ENCODE measurements around the gene VRK2.
"Not testable (repeated sequence)": the region's sequence is repeated elsewhere in the genome, so short reads cannot be mapped to it uniquely, and the experiment has no call there.

The VRK2 gene

GRCh38 chr2:58055033-58055786, 8.6 kb downstream of the VRK2 start:
- DNase-seq = no peak

GRCh38 chr2:58056192-58056916, 9.7 kb downstream of the VRK2 start:
- DNase-seq = no peak

- DNase-seq = no peak
These were observed 11.3 kb downstream of the VRK2 start for GRCh38 chr2:58057707-58058530.

GRCh38 chr2:58063641-58064040, 17.0 kb downstream of the VRK2 start:
- no peak for DNase-seq

- DNase-seq = no peak
These were observed 17.5 kb downstream of the VRK2 start for GRCh38 chr2:58064086-58064485.

- DNase-seq = no peak
These were observed 18.6 kb downstream of the VRK2 start for GRCh38 chr2:58065248-58065647.

GRCh38 chr2:58067001-58067400, 20.4 kb downstream of the VRK2 start:
- no peak for DNase-seq

GRCh38 chr2:58070765-58071164, 24.2 kb downstream of the VRK2 start:
- DNase-seq = no peak

- DNase-seq = no peak
These were observed 25.5 kb downstream of the VRK2 start for GRCh38 chr2:58072102-58072501.

GRCh38 chr2:58073008-58073407, 26.4 kb downstream of the VRK2 start:
- DNase-seq = no peak

- no peak for DNase-seq
These were observed 27.1 kb downstream of the VRK2 start for GRCh38 chr2:58073751-58074150.

- DNase-seq = no peak
These were observed 34.4 kb downstream of the VRK2 start for GRCh38 chr2:58081000-58081399.

- DNase-seq = no peak
These were observed 42.5 kb downstream of the VRK2 start for GRCh38 chr2:58089081-58089480.

- not testable (repeated sequence) for DNase-seq
These were observed 46.2 kb downstream of the VRK2 start for GRCh38 chr2:58092772-58093171.

- no peak for DNase-seq
These were observed 50.4 kb downstream of the VRK2 start for GRCh38 chr2:58097025-58097424.

GRCh38 chr2:58098254-58099095, 51.9 kb downstream of the VRK2 start:
- no peak for DNase-seq

GRCh38 chr2:58099096-58099769, 52.6 kb downstream of the VRK2 start:
- DNase-seq = no peak

- DNase-seq = no peak
These were observed 54.9 kb downstream of the VRK2 start for GRCh38 chr2:58101500-58101899.

- no peak for DNase-seq
These were observed 60.3 kb downstream of the VRK2 start for GRCh38 chr2:58106896-58107295.

- DNase-seq = no peak
These were observed 61.5 kb downstream of the VRK2 start for GRCh38 chr2:58107803-58108710.

- DNase-seq = no peak
These were observed 62.9 kb downstream of the VRK2 start for GRCh38 chr2:58109481-58109880.
